Measurements from ENCODE around the gene OSBPL3. TPM values are rescaled to one million over a fixed set of nuclear protein-coding genes. Genes with fewer than 3 reads are reported as not detected.

OSBPL3 gene
- total and polyA plus RNA-seq, 4 experiments from 2014 or later, result 6.9 to 72.7 (median 40.5) TPM

- Histone ChIP-seq H3K27me3 (ENCODE audit: insufficient read depth, low read length) (no peaks in the 10 kb centered on the region), H3K4me3 (ENCODE audit: low read length in 2 of 2) (no peak overlapping the region), H3K9me3 (ENCODE audit: control insufficient read depth in 1 of 2, low read length in 2 of 2) (no peaks in the 10 kb centered on the region), H3K27ac (ENCODE audit: low read depth, low read length) (no peak overlapping the region), H3K36me3 (ENCODE audit: insufficient read depth, low read length) (no peaks in the 10 kb centered on the region), H3K4me1 (ENCODE audit: insufficient read depth, low read length) (peaks cover 20% of the 10 kb centered on the region)
- POLR2A ChIA-PET (ENCODE audit: partially characterized antibody), result interaction anchor here (1.1 kb wide), 1 partner anchor 14 kb away, joined by 3 read pairs; no protein-coding TSS in a partner anchor
- H3K4me3 Mint-ChIP-seq, result no peak overlapping the region
- no peak for DNase-seq
- CTCF ChIA-PET (ENCODE audit: partially characterized antibody), result interaction anchor here (0.6 to 1.6 kb wide), 3 partner anchors 19 to 28 kb away, joined by 3 to 4 read pairs (median 3); no protein-coding TSS in a partner anchor
- peaks cover 19 to 44% (median 29%) of the 10 kb centered on the region in 4 donors for H3K4me1 Mint-ChIP-seq
- H3K9me3 Mint-ChIP-seq, result no peaks in the 10 kb centered on the region
- intact Hi-C loops (cut with micrococcal nuclease), result no loop called here
- H3K36me3 Mint-ChIP-seq, result peaks cover 29 to 37% of the 10 kb centered on the region in 2 donors
- H3K27ac Mint-ChIP-seq, result no peak overlapping the region
- H3K27me3 Mint-ChIP-seq, result no peaks in the 10 kb centered on the region
Observed at GRCh38 chr7:24840563-24840962, 139.4 kb downstream of the OSBPL3 start.

- peak in 4 of 5 donors; percentile 16 to 25 (median 20) for DNase-seq
- H3K9me3 ChIP-seq (ENCODE audit: control insufficient read depth in 1 of 2, low read length in 2 of 2), result no peaks in the 10 kb centered on the region
- ChIA-PET CTCF (ENCODE audit: partially characterized antibody) (interaction anchor here (1.1 to 8.7 kb wide), 7 partner anchors 10 to 262 kb away, joined by 4 to 48 read pairs (median 10); partner anchors contain the start of gene OSBPL3), POLR2A (ENCODE audit: partially characterized antibody) (interaction anchor here (2.1 to 4.3 kb wide), 3 partner anchors 9 to 145 kb away, joined by 7 to 34 read pairs (median 13); partner anchors contain the start of gene OSBPL3)
- H3K4me1 ChIP-seq (ENCODE audit: insufficient read depth, low read length), result peaks cover 25% of the 10 kb centered on the region
- Mint-ChIP-seq H3K36me3 (peaks cover 37 to 40% of the 10 kb centered on the region in 2 donors), H3K9me3 (no peaks in the 10 kb centered on the region), H3K4me1 (peaks cover 22 to 40% (median 29%) of the 10 kb centered on the region in 4 donors), H3K27ac (peak overlapping the region; percentile 7 to 86 (median 26)), H3K4me3 (peak overlapping the region; percentile 1 to 76 (median 53)), H3K27me3 (no peaks in the 10 kb centered on the region)
- peaks cover 3% of the 10 kb centered on the region for H3K36me3 ChIP-seq (ENCODE audit: insufficient read depth, low read length)
- no peak overlapping the region for H3K4me3 ChIP-seq (ENCODE audit: low read length in 2 of 2)
- no peaks in the 10 kb centered on the region for H3K27me3 ChIP-seq (ENCODE audit: insufficient read depth, low read length)
- intact Hi-C loops (cut with micrococcal nuclease), result loop anchor here (1.0 kb wide), 1 partner anchor 15 kb away; no protein-coding TSS in a partner anchor
- H3K27ac ChIP-seq (ENCODE audit: low read depth, low read length), result no peak overlapping the region
Observed at GRCh38 chr7:24836084-24836483, 143.9 kb downstream of the OSBPL3 start.

- Histone ChIP-seq H3K36me3 (ENCODE audit: insufficient read depth, low read length) (peaks cover 4% of the 10 kb centered on the region), H3K9me3 (ENCODE audit: control insufficient read depth in 1 of 2, low read length in 2 of 2) (no peaks in the 10 kb centered on the region), H3K27ac (ENCODE audit: low read depth, low read length) (no peak overlapping the region), H3K27me3 (ENCODE audit: insufficient read depth, low read length) (no peaks in the 10 kb centered on the region), H3K4me3 (ENCODE audit: low read length in 2 of 2) (no peak overlapping the region), H3K4me1 (ENCODE audit: insufficient read depth, low read length) (peaks cover 25% of the 10 kb centered on the region)
- POLR2A ChIA-PET (ENCODE audit: partially characterized antibody), result interaction anchor here (2.1 to 4.3 kb wide), 3 partner anchors 9 to 145 kb away, joined by 7 to 34 read pairs (median 13); partner anchors contain the start of gene OSBPL3
- CTCF ChIA-PET (ENCODE audit: partially characterized antibody), result interaction anchor here (1.1 to 8.7 kb wide), 7 partner anchors 10 to 263 kb away, joined by 4 to 48 read pairs (median 10); partner anchors contain the start of gene OSBPL3
- Mint-ChIP-seq H3K4me3 (peak overlapping the region in 5 of 8 donors; percentile 48 to 78 (median 67)), H3K36me3 (peaks cover 42 to 43% of the 10 kb centered on the region in 2 donors), H3K4me1 (peaks cover 22 to 40% (median 29%) of the 10 kb centered on the region in 4 donors), H3K27ac (peak overlapping the region in 4 of 7 donors; percentile 8 to 53 (median 20)), H3K27me3 (no peaks in the 10 kb centered on the region), H3K9me3 (no peaks in the 10 kb centered on the region)
- intact Hi-C loops (cut with micrococcal nuclease), result loop anchor here (1.0 kb wide), 1 partner anchor 14 kb away; no protein-coding TSS in a partner anchor
- no peak for DNase-seq
Observed at GRCh38 chr7:24835643-24836042, 144.3 kb downstream of the OSBPL3 start.

- POLR2A ChIA-PET (ENCODE audit: partially characterized antibody), result interaction anchor here (2.1 to 4.3 kb wide), 3 partner anchors 8 to 146 kb away, joined by 7 to 34 read pairs (median 13); partner anchors contain the start of gene OSBPL3
- CTCF ChIA-PET (ENCODE audit: partially characterized antibody), result interaction anchor here (1.0 to 8.7 kb wide), 6 partner anchors 8 to 259 kb away, joined by 3 to 48 read pairs (median 9); partner anchors contain the start of gene OSBPL3
- peak overlapping the region in 2 of 7 donors; percentile 30 to 62 for H3K27ac Mint-ChIP-seq
- no peaks in the 10 kb centered on the region for H3K9me3 Mint-ChIP-seq
- Histone ChIP-seq H3K27ac (ENCODE audit: low read depth, low read length) (no peak overlapping the region), H3K4me3 (ENCODE audit: low read length in 2 of 2) (no peak overlapping the region), H3K27me3 (ENCODE audit: insufficient read depth, low read length) (no peaks in the 10 kb centered on the region), H3K36me3 (ENCODE audit: insufficient read depth, low read length) (peaks cover 10% of the 10 kb centered on the region), H3K9me3 (ENCODE audit: control insufficient read depth in 1 of 2, low read length in 2 of 2) (no peaks in the 10 kb centered on the region), H3K4me1 (ENCODE audit: insufficient read depth, low read length) (peaks cover 26% of the 10 kb centered on the region)
- H3K27me3 Mint-ChIP-seq, result no peaks in the 10 kb centered on the region
- no peak for DNase-seq
- H3K4me3 Mint-ChIP-seq, result no peak overlapping the region
- H3K36me3 Mint-ChIP-seq, result peaks cover 43 to 49% of the 10 kb centered on the region in 2 donors
- intact Hi-C loops (cut with micrococcal nuclease), result no loop called here
- H3K4me1 Mint-ChIP-seq, result peaks cover 22 to 42% (median 32%) of the 10 kb centered on the region in 4 donors
Observed at GRCh38 chr7:24834128-24834798, 145.7 kb downstream of the OSBPL3 start.

- ChIA-PET POLR2A (ENCODE audit: partially characterized antibody) (interaction anchor here (4.1 kb wide), 1 partner anchor 12 kb away, joined by 34 read pairs; no protein-coding TSS in a partner anchor), CTCF (ENCODE audit: partially characterized antibody) (interaction anchor here (1.2 to 8.7 kb wide), 4 partner anchors 8 to 260 kb away, joined by 3 to 48 read pairs (median 14); partner anchors contain the start of gene OSBPL3)
- no peak overlapping the region for H3K4me3 ChIP-seq (ENCODE audit: low read length in 2 of 2)
- no peaks in the 10 kb centered on the region for H3K27me3 ChIP-seq (ENCODE audit: insufficient read depth, low read length)
- H3K9me3 ChIP-seq (ENCODE audit: control insufficient read depth in 1 of 2, low read length in 2 of 2), result no peaks in the 10 kb centered on the region
- DNase-seq, result no peak
- intact Hi-C loops (cut with micrococcal nuclease), result no loop called here
- peaks cover 39 to 49% of the 10 kb centered on the region in 2 donors for H3K36me3 Mint-ChIP-seq
- peaks cover 10% of the 10 kb centered on the region for H3K36me3 ChIP-seq (ENCODE audit: insufficient read depth, low read length)
- no peak overlapping the region for H3K27ac ChIP-seq (ENCODE audit: low read depth, low read length)
- peak overlapping the region in 4 of 7 donors; percentile 27 to 53 (median 38) for H3K27ac Mint-ChIP-seq
- H3K27me3 Mint-ChIP-seq, result no peaks in the 10 kb centered on the region
- no peaks in the 10 kb centered on the region for H3K9me3 Mint-ChIP-seq
- H3K4me3 Mint-ChIP-seq, result peak overlapping the region in 1 of 8 donors; percentile 12
- H3K4me1 Mint-ChIP-seq, result peaks cover 26 to 42% (median 33%) of the 10 kb centered on the region in 4 donors
- peaks cover 31% of the 10 kb centered on the region for H3K4me1 ChIP-seq (ENCODE audit: insufficient read depth, low read length)
Observed at GRCh38 chr7:24833549-24833948, 146.4 kb downstream of the OSBPL3 start.

- Mint-ChIP-seq H3K4me1 (peaks cover 31 to 43% (median 35%) of the 10 kb centered on the region in 4 donors), H3K27me3 (no peaks in the 10 kb centered on the region), H3K36me3 (peaks cover 33 to 49% of the 10 kb centered on the region in 2 donors), H3K27ac (peak overlapping the region in 2 of 7 donors; percentile 24 to 38), H3K4me3 (no peak overlapping the region), H3K9me3 (no peaks in the 10 kb centered on the region)
- POLR2A ChIA-PET (ENCODE audit: partially characterized antibody), result interaction anchor here (1.3 to 2.4 kb wide), 2 partner anchors 10 to 148 kb away, joined by 4 to 7 read pairs; no protein-coding TSS in a partner anchor
- CTCF ChIA-PET (ENCODE audit: partially characterized antibody), result interaction anchor here (0.6 to 1.7 kb wide), 4 partner anchors 9 to 266 kb away, joined by 3 to 5 read pairs (median 3); no protein-coding TSS in a partner anchor
- H3K9me3 ChIP-seq (ENCODE audit: control insufficient read depth in 1 of 2, low read length in 2 of 2), result no peaks in the 10 kb centered on the region
- H3K27me3 ChIP-seq (ENCODE audit: insufficient read depth, low read length), result no peaks in the 10 kb centered on the region
- no peak overlapping the region for H3K4me3 ChIP-seq (ENCODE audit: low read length in 2 of 2)
- intact Hi-C loops (cut with micrococcal nuclease), result no loop called here
- peaks cover 36% of the 10 kb centered on the region for H3K4me1 ChIP-seq (ENCODE audit: insufficient read depth, low read length)
- no peak for DNase-seq
- H3K27ac ChIP-seq (ENCODE audit: low read depth, low read length), result no peak overlapping the region
- peaks cover 10% of the 10 kb centered on the region for H3K36me3 ChIP-seq (ENCODE audit: insufficient read depth, low read length)
Observed at GRCh38 chr7:24831240-24831639, 148.7 kb downstream of the OSBPL3 start.
